ENCODE data around the gene ANOS1.

The ANOS1 gene

GRCh38 chrX:8729811-8730210 lies 2.1 kb downstream of the ANOS1 start:
- Histone ChIP-seq H3K4me1 (ENCODE audit: low read length) (no peaks in the 10 kb centered on the region), H3K36me3 (replicated peaks; ENCODE audit: insufficient read depth, low read length) (no peaks in the 10 kb centered on the region), H2AFZ (ENCODE audit: low read length) (no peak overlapping the region), H3K79me2 (ENCODE audit: low read length) (no peaks in the 10 kb centered on the region), H3K27me3 (replicated peaks; ENCODE audit: insufficient read depth, low read length) (no peaks in the 10 kb centered on the region), H3K9me3 (replicated peaks; ENCODE audit: insufficient read depth, low read length) (no peaks in the 10 kb centered on the region), H3K9ac (ENCODE audit: low read length) (no peak overlapping the region), H4K20me1 (ENCODE audit: insufficient read depth, low read length) (no peaks in the 10 kb centered on the region), H3K4me3 (ENCODE audit: low read length) (no peak overlapping the region), H3K4me2 (ENCODE audit: low read depth, low read length) (no peak overlapping the region), H3F3A (ENCODE audit: insufficient read depth, low read length) (no peaks in the 10 kb centered on the region), H3K27ac (ENCODE audit: low read length) (no peak overlapping the region), H3K9me2 (replicated peaks; ENCODE audit: insufficient read depth, low read length) (no peaks in the 10 kb centered on the region)
- DNase-seq, result no peak
- no peak for TF ChIP-seq EZH2phosphoT487 (IDR thresholded peaks at IDR 0.05; ENCODE audit: low read length)
- no peak for TF ChIP-seq CTCF (IDR thresholded peaks at IDR 0.05; ENCODE audit: low read length)
- no peak for TF ChIP-seq EZH2 (optimal IDR thresholded peaks at IDR 0.05; ENCODE audit: low read depth, low read length)

- no peaks in the 10 kb centered on the region for H3F3A ChIP-seq (ENCODE audit: insufficient read depth, low read length)
- no peaks in the 10 kb centered on the region for H3K9me3 ChIP-seq (replicated peaks; ENCODE audit: insufficient read depth, low read length)
- no peak overlapping the region for H3K4me3 ChIP-seq (ENCODE audit: low read length)
- H3K4me2 ChIP-seq (ENCODE audit: low read depth, low read length), result no peak overlapping the region
- H3K27ac ChIP-seq (ENCODE audit: low read length), result no peak overlapping the region
- H3K4me1 ChIP-seq (ENCODE audit: low read length), result no peaks in the 10 kb centered on the region
- H2AFZ ChIP-seq (ENCODE audit: low read length), result no peak overlapping the region
- no peak for DNase-seq
- no peaks in the 10 kb centered on the region for H3K27me3 ChIP-seq (replicated peaks; ENCODE audit: insufficient read depth, low read length)
- TF ChIP-seq CTCF (IDR thresholded peaks at IDR 0.05; ENCODE audit: low read length) (no peak), EZH2phosphoT487 (IDR thresholded peaks at IDR 0.05; ENCODE audit: low read length) (no peak), EZH2 (optimal IDR thresholded peaks at IDR 0.05; ENCODE audit: low read depth, low read length) (no peak)
- no peaks in the 10 kb centered on the region for H4K20me1 ChIP-seq (ENCODE audit: insufficient read depth, low read length)
- H3K9me2 ChIP-seq (replicated peaks; ENCODE audit: insufficient read depth, low read length), result no peaks in the 10 kb centered on the region
- no peaks in the 10 kb centered on the region for H3K36me3 ChIP-seq (replicated peaks; ENCODE audit: insufficient read depth, low read length)
- H3K79me2 ChIP-seq (ENCODE audit: low read length), result no peaks in the 10 kb centered on the region
- no peak overlapping the region for H3K9ac ChIP-seq (ENCODE audit: low read length)
Measured at GRCh38 chrX:8728932-8729535, 2.9 kb downstream of the ANOS1 start.

GRCh38 chrX:8726031-8726652 lies 5.8 kb downstream of the ANOS1 start:
- H3K79me2 ChIP-seq (ENCODE audit: low read length), result no peaks in the 10 kb centered on the region
- no peaks in the 10 kb centered on the region for H4K20me1 ChIP-seq (ENCODE audit: insufficient read depth, low read length)

More at GRCh38 chrX:8726031-8726652, 5.8 kb downstream of the ANOS1 start:
- Histone ChIP-seq H3K4me2 (ENCODE audit: low read depth, low read length) (no peak overlapping the region), H3F3A (ENCODE audit: insufficient read depth, low read length) (no peaks in the 10 kb centered on the region), H3K9me2 (replicated peaks; ENCODE audit: insufficient read depth, low read length) (no peaks in the 10 kb centered on the region), H3K27ac (ENCODE audit: low read length) (no peak overlapping the region), H3K9me3 (replicated peaks; ENCODE audit: insufficient read depth, low read length) (no peaks in the 10 kb centered on the region), H3K36me3 (replicated peaks; ENCODE audit: insufficient read depth, low read length) (no peaks in the 10 kb centered on the region), H3K4me3 (ENCODE audit: low read length) (no peak overlapping the region), H3K9ac (ENCODE audit: low read length) (no peak overlapping the region), H2AFZ (ENCODE audit: low read length) (no peak overlapping the region), H3K27me3 (replicated peaks; ENCODE audit: insufficient read depth, low read length) (no peaks in the 10 kb centered on the region), H3K4me1 (ENCODE audit: low read length) (no peaks in the 10 kb centered on the region)
- TF ChIP-seq EZH2phosphoT487 (IDR thresholded peaks at IDR 0.05; ENCODE audit: low read length) (no peak), EZH2 (optimal IDR thresholded peaks at IDR 0.05; ENCODE audit: low read depth, low read length) (no peak), CTCF (IDR thresholded peaks at IDR 0.05; ENCODE audit: low read length) (no peak)
- DNase-seq, result no peak
